HG03565 (cell line): ENCODE data around the gene TRPM5.

Experiments
- ATAC-seq: cut with Tn5 transposase; IDR thresholded peaks from one replicate; pipeline ENCODE4 v1.9.1; 2021; ENCODE audit warnings: mild to moderate bottlenecking, moderate library complexity; ENCODE audit not compliant: unreplicated experiment

TRPM5 gene

GRCh38 chr11:2409611-2410468 is 34.5 kb downstream of the TRPM5 start:
- ATAC-seq: no peak

- no peak for ATAC-seq
Measured at GRCh38 chr11:2409126-2409525, 35.2 kb downstream of the TRPM5 start.

- no peak for ATAC-seq
Measured at GRCh38 chr11:2408671-2409070, 35.6 kb downstream of the TRPM5 start.

GRCh38 chr11:2406878-2407410 is 37.4 kb downstream of the TRPM5 start:
- ATAC-seq: no peak

- no peak for ATAC-seq
Measured at GRCh38 chr11:2406451-2406850, 37.9 kb downstream of the TRPM5 start.

GRCh38 chr11:2404735-2405196 is 39.5 kb downstream of the TRPM5 start:
- no peak for ATAC-seq

- no peak for ATAC-seq
Measured at GRCh38 chr11:2402890-2403645, 41.2 kb downstream of the TRPM5 start.

GRCh38 chr11:2402106-2402505 is 42.2 kb downstream of the TRPM5 start:
- no peak for ATAC-seq

- no peak for ATAC-seq
Measured at GRCh38 chr11:2401436-2401984, 42.8 kb downstream of the TRPM5 start.

GRCh38 chr11:2400762-2401435 is 43.4 kb downstream of the TRPM5 start:
- ATAC-seq: peak; percentile 4

- ATAC-seq: peak; percentile 70
Measured at GRCh38 chr11:2400069-2400761, 44.1 kb downstream of the TRPM5 start, which contains the start of gene TSSC4. Gene TSSC4 (plus strand): TSS chr11:2400750. CDS start chr11:2402634, 1,884 bp downstream.

GRCh38 chr11:2399488-2400068 is 44.7 kb downstream of the TRPM5 start:
- no peak for ATAC-seq

GRCh38 chr11:2398664-2399355 is 45.5 kb downstream of the TRPM5 start:
- ATAC-seq: no peak

GRCh38 chr11:2397005-2397404 is 47.3 kb downstream of the TRPM5 start:
- no peak for ATAC-seq

GRCh38 chr11:2396471-2396870 is 47.8 kb downstream of the TRPM5 start:
- no peak for ATAC-seq

- ATAC-seq: no peak
Measured at GRCh38 chr11:2395856-2396255, 48.5 kb downstream of the TRPM5 start.

- ATAC-seq: no peak
Measured at GRCh38 chr11:2395211-2395730, 49.0 kb downstream of the TRPM5 start.

GRCh38 chr11:2394818-2395105 is 49.6 kb downstream of the TRPM5 start:
- no peak for ATAC-seq
